H9 (cell line): ENCODE data around the gene LRMDA. TPM values are rescaled to one million over a fixed set of nuclear protein-coding genes. Genes with fewer than 3 reads are reported as not detected.

Experiments used
- DNase-seq: peaks from one replicate; pipeline ENCODE4 v3.0.0-alpha.2; 2017
- H2AFZ ChIP-seq: one replicate; pipeline ENCODE4 v1.6.1; 2013; ENCODE audit warnings: mild to moderate bottlenecking, low read length, control low read depth, moderate library complexity
- H2AK5ac ChIP-seq: 2 replicates; pipeline ENCODE4 v1.6.1; 2013; ENCODE audit warnings: low read length, control low read depth, mixed read lengths; ENCODE audit not compliant: insufficient read length
- H2BK120ac ChIP-seq: one replicate; pipeline ENCODE4 v1.6.1; 2013; ENCODE audit warnings: low read depth, mild to moderate bottlenecking, low read length, control low read depth, inconsistent platforms; ENCODE audit not compliant: poor library complexity, severe bottlenecking
- H2BK12ac ChIP-seq: 2 replicates; pipeline ENCODE4 v1.6.1; 2013; ENCODE audit warnings: low read length, control low read depth, mixed read lengths, low read depth; ENCODE audit not compliant: insufficient read length
- H2BK15ac ChIP-seq: 2 replicates; pipeline ENCODE4 v1.6.1; 2013; ENCODE audit warnings: low read depth, low read length, control low read depth
- H2BK20ac ChIP-seq: one replicate; pipeline ENCODE4 v1.6.1; 2013; ENCODE audit warnings: low read depth, mild to moderate bottlenecking, low read length, control low read depth, inconsistent platforms; ENCODE audit not compliant: poor library complexity, severe bottlenecking
- H2BK5ac ChIP-seq: 2 replicates; pipeline ENCODE4 v1.6.1; 2013; ENCODE audit warnings: low read length, control low read depth, mixed read lengths; ENCODE audit not compliant: insufficient read length
- H3K14ac ChIP-seq: 2 replicates; pipeline ENCODE4 v1.6.1; 2013; ENCODE audit warnings: low read length, control low read depth; ENCODE audit not compliant: insufficient read depth
- H3K18ac ChIP-seq: 2 replicates; pipeline ENCODE4 v1.6.1; 2013; ENCODE audit warnings: low read depth, mild to moderate bottlenecking, mixed read lengths, low read length, control low read depth; ENCODE audit not compliant: insufficient read length
- H3K23ac ChIP-seq: 2 replicates; pipeline ENCODE4 v1.6.1; 2013; ENCODE audit warnings: low read length, control low read depth, mixed read lengths, low read depth; ENCODE audit not compliant: insufficient read length
- H3K23me2 ChIP-seq: 2 replicates; pipeline ENCODE4 v1.6.1; 2013; ENCODE audit warnings: low read depth, mild to moderate bottlenecking, mixed read lengths, low read length, control low read depth; ENCODE audit not compliant: insufficient read length, poor library complexity, severe bottlenecking
- H3K27ac ChIP-seq: 2 replicates; pipeline ENCODE4 v1.5.1; 2013; ENCODE audit warnings: low read length, control low read depth, mixed read lengths, low read depth; ENCODE audit not compliant: insufficient read length
- H3K27me3 ChIP-seq: 2 replicates; pipeline ENCODE4 v1.6.1; 2013; ENCODE audit warnings: low read length, control low read depth, inconsistent platforms; ENCODE audit not compliant: insufficient read depth
- H3K4ac ChIP-seq: 2 replicates; pipeline ENCODE4 v1.6.1; 2013; ENCODE audit warnings: low read depth, mild to moderate bottlenecking, control low read depth, inconsistent platforms, low read length, moderate library complexity
- H3K4me1 ChIP-seq: 2 replicates; pipeline ENCODE4 v1.6.1; 2013; ENCODE audit warnings: low read length, control low read depth, inconsistent platforms; ENCODE audit not compliant: insufficient read depth
- H3K4me2 ChIP-seq: 2 replicates; pipeline ENCODE4 v1.6.1; 2013; ENCODE audit warnings: low read length, control low read depth, mixed read lengths; ENCODE audit not compliant: insufficient read length, insufficient read depth
- H3K56ac ChIP-seq: 2 replicates; pipeline ENCODE4 v1.6.1; 2013; ENCODE audit warnings: low read depth, mild to moderate bottlenecking, mixed read lengths, low read length, control low read depth; ENCODE audit not compliant: insufficient read length
- H3K79me1 ChIP-seq: 2 replicates; pipeline ENCODE4 v1.6.1; 2013; ENCODE audit warnings: low read depth, mild to moderate bottlenecking, moderate library complexity, low read length, control low read depth, inconsistent platforms; ENCODE audit not compliant: insufficient read depth, poor library complexity, severe bottlenecking
- H3K79me2 ChIP-seq: 2 replicates; pipeline ENCODE4 v1.6.1; 2013; ENCODE audit warnings: low read length, control low read depth, inconsistent platforms; ENCODE audit not compliant: insufficient read depth
- H3K9ac ChIP-seq: 2 replicates; pipeline ENCODE4 v1.6.1; 2013; ENCODE audit warnings: low read length, control low read depth, mixed read lengths; ENCODE audit not compliant: insufficient read length; ENCODE audit errors: extremely low read depth
- H3K9me3 ChIP-seq: one replicate; pipeline ENCODE4 v1.6.1; 2013; ENCODE audit warnings: low read depth, low read length, inconsistent platforms; ENCODE audit not compliant: control insufficient read depth
- H3T11ph ChIP-seq: one replicate; pipeline ENCODE4 v1.6.1; 2013; ENCODE audit warnings: mild to moderate bottlenecking, low read length, control low read depth, inconsistent platforms
- H4K20me1 ChIP-seq: one replicate; pipeline ENCODE4 v1.6.1; 2013; ENCODE audit not compliant: control insufficient read depth, insufficient read length, insufficient read depth
- H4K5ac ChIP-seq: 2 replicates; pipeline ENCODE4 v1.6.1; 2013; ENCODE audit warnings: low read depth, mild to moderate bottlenecking, mixed read lengths, low read length, control low read depth; ENCODE audit not compliant: insufficient read length
- H4K8ac ChIP-seq: replicated peaks from 2 replicates; pipeline ENCODE4 v1.6.1; 2013; ENCODE audit warnings: low read length, control low read depth, mixed read lengths, low read depth; ENCODE audit not compliant: insufficient read length
- H4K91ac ChIP-seq: 2 replicates; pipeline ENCODE4 v1.6.1; 2013; ENCODE audit warnings: low read depth, mild to moderate bottlenecking, moderate library complexity, mixed read lengths, low read length, control low read depth; ENCODE audit not compliant: insufficient read length
- H3K27ac Mint-ChIP-seq, 3 experiments: 2 replicates in 2 of 3; 3 replicates in 1 of 3; pipeline ENCODE4 v1.8.0; 2020 to 2021; ENCODE audit warnings: mixed read lengths in 3 of 3, mild to moderate bottlenecking in 1 of 3, moderate library complexity in 1 of 3
- H3K27me3 Mint-ChIP-seq: 2 replicates; pipeline ENCODE4 v1.8.0; 2021; ENCODE audit warnings: low read depth, mild to moderate bottlenecking, moderate library complexity, mixed read lengths
- H3K36me3 Mint-ChIP-seq, 3 experiments: 2 replicates in 2 of 3; 3 replicates in 1 of 3; pipeline ENCODE4 v1.8.0; 2020 to 2021; ENCODE audit warnings: low read depth in 3 of 3, mixed read lengths in 3 of 3; ENCODE audit not compliant: insufficient read depth in 1 of 3
- H3K4me1 Mint-ChIP-seq, 2 experiments: 2 replicates each; pipeline ENCODE4 v1.8.0; 2020; ENCODE audit warnings: mixed read lengths in 2 of 2
- H3K4me3 Mint-ChIP-seq, 2 experiments: 2 replicates in 1 of 2; 3 replicates in 1 of 2; pipeline ENCODE4 v1.8.0; 2020 to 2021; ENCODE audit warnings: mild to moderate bottlenecking in 2 of 2, mixed read lengths in 2 of 2, moderate library complexity in 1 of 2
- H3K9me3 Mint-ChIP-seq, 2 experiments: 2 replicates in 1 of 2; 3 replicates in 1 of 2; pipeline ENCODE4 v1.8.0; 2020; ENCODE audit warnings: mild to moderate bottlenecking in 2 of 2, mixed read lengths in 2 of 2, moderate library complexity in 1 of 2
- CTCF ChIP-seq: fragments of 200-600 bp; sonication (generic); conservative IDR thresholded peaks from 3 replicates; pipeline ENCODE4 v1.8.0; 2021; ENCODE audit warnings: antibody characterized with exemption, mild to moderate bottlenecking
- WGBS: extraction: QIAGEN DNeasy Blood & Tissue Kit; methylation state at CpG from one replicate; pipeline ENCODE4 v1.1.7; 2013; ENCODE audit warnings: missing lambda C conversion rate, low lambda C conversion rate, mixed read lengths; ENCODE audit not compliant: insufficient read length; ENCODE audit errors: extremely low coverage; 5-methylcytosine and 5-hydroxymethylcytosine counted together
- total RNA-seq: library from RNA; stranded (reverse); gene quantifications from 2 replicates; pipeline ENCODE4 v1.2.1, GENCODE V29; 2021

Gene LRMDA
- total RNA-seq, 1 experiment from 2014 or later = 1.8 TPM

- H3K79me1 ChIP-seq = no peaks in the 10 kb centered on the region
- H3T11ph ChIP-seq = no peak overlapping the region
- H3K14ac ChIP-seq = no peak overlapping the region
- no peak for TF ChIP-seq CTCF
- no peak overlapping the region for H2BK5ac ChIP-seq
- H3K27me3 ChIP-seq = no peaks in the 10 kb centered on the region
- 0 out of 2 replicates have a peak, but pooled peaks cover 2% of the 10 kb centered on the region for H3K79me2 ChIP-seq
- Mint-ChIP-seq H3K4me1 (peaks cover 2 to 5% of the 10 kb centered on the region in 2 experiments; a peak in 3 of 4 replicates), H3K36me3 (no peaks in the 10 kb centered on the region), H3K4me3 (no peak overlapping the region), H3K27me3 (peaks cover 4% of the 10 kb centered on the region; the same call in 1 of the 2 replicates), H3K27ac (no peak overlapping the region), H3K9me3 (no peaks in the 10 kb centered on the region)
- H2BK15ac ChIP-seq = no peak overlapping the region
- H3K4me1 ChIP-seq = no peaks in the 10 kb centered on the region; the same call in 1 of the 2 replicates
- H3K9ac ChIP-seq = no peak overlapping the region
- WGBS = no CpG with 5 or more reads among the region's 3 CpGs
- H2BK12ac ChIP-seq = no peak overlapping the region
- H3K4ac ChIP-seq = no peak overlapping the region
- H3K23me2 ChIP-seq = no peaks in the 10 kb centered on the region
- no peak overlapping the region for H2AFZ ChIP-seq
- no peaks in the 10 kb centered on the region for H4K20me1 ChIP-seq
- H2BK20ac ChIP-seq = no peak overlapping the region
- no peaks in the 10 kb centered on the region for H3K9me3 ChIP-seq
- H3K27ac ChIP-seq = no peak overlapping the region
- no peak overlapping the region for H2BK120ac ChIP-seq
- no peak overlapping the region for H4K8ac ChIP-seq
- H3K23ac ChIP-seq = no peak overlapping the region
- H3K4me2 ChIP-seq = no peak overlapping the region
- H3K56ac ChIP-seq = no peak overlapping the region
- H3K18ac ChIP-seq = no peak overlapping the region
- no peak overlapping the region for H4K91ac ChIP-seq
- no peak overlapping the region for H2AK5ac ChIP-seq
- DNase-seq = no peak
- H4K5ac ChIP-seq = no peak overlapping the region
Observed at GRCh38 chr10:75935240-75935639, 503.8 kb downstream of the LRMDA start.
